A549 (cell line): ENCODE measurements around the gene CCDC187. TPM values are rescaled to one million over a fixed set of nuclear protein-coding genes. Genes with fewer than 3 reads are reported as not detected.

Experiments
- ATAC-seq, 2 experiments: fragments of 200-7000 bp in 1 of 2; fragments of >200 bp in 1 of 2; cut with Nextera tagmentation in 1 of 2; cut with Tn5 transposase in 1 of 2; 3 replicates each; pipeline versions ENCODE4 v1.8.0 to v1.9.1; 2018 to 2020; ENCODE audit warnings: mild to moderate bottlenecking in 1 of 2, moderate library complexity in 1 of 2
- CTCF ChIA-PET: fragments of 300-600 bp; sonication (Branson Sonifier 250); formaldehyde crosslinking; extraction: SDS; loops from one replicate; lab custom pipeline; 2021; ENCODE audit warnings: antibody characterized with exemption, inconsistent platforms; lab: Yijun Ruan, JAX
- POLR2A ChIA-PET: fragments of 350-600 bp; formaldehyde crosslinking; extraction: SDS; loops from one replicate; lab custom pipeline; 2021; ENCODE audit warnings: antibody characterized with exemption, inconsistent platforms; lab: Yijun Ruan, JAX
- DNase-seq, 2 experiments: peaks; one replicate each; pipeline versions ENCODE4 v3.0.0 to v3.0.0-alpha.2; 2011 to 2016; ENCODE audit warnings: low read depth in 1 of 2, low spot score in 1 of 2
- FAIRE-seq: peaks from 2 replicates; lab custom pipeline; 2011; peaks lifted over from hg19 to GRCh38; lab: Jason Lieb, UNC
- H3K27ac ChIP-seq, 2 experiments: fragments of >200 bp; sonication (Bioruptor Twin); formaldehyde crosslinking; 3 replicates each; pipeline ENCODE4 v1.5.1; 2016 to 2017
- H3K4me1 ChIP-seq: fragments of >200 bp; sonication (Bioruptor Twin); formaldehyde crosslinking; 3 replicates; pipeline ENCODE4 v1.6.1; 2016
- H3K4me2 ChIP-seq: fragments of >200 bp; sonication (Bioruptor Twin); formaldehyde crosslinking; 3 replicates; pipeline ENCODE4 v1.6.1; 2016
- H3K4me3 ChIP-seq: fragments of >200 bp; sonication (Bioruptor Twin); formaldehyde crosslinking; 3 replicates; pipeline ENCODE4 v1.5.1; 2016
- H3K9me3 ChIP-seq: fragments of >200 bp; sonication (Bioruptor Twin); formaldehyde crosslinking; 3 replicates; pipeline ENCODE4 v1.6.1; 2016
- BHLHE40 ChIP-seq: IDR thresholded peaks from 2 replicates; pipeline ENCODE4 v1.6.1; 2012; ENCODE audit warnings: low read depth, low read length, inconsistent platforms
- CHD4 ChIP-seq: fragments of 200-600 bp; sonication (generic); IDR thresholded peaks from 2 replicates; pipeline ENCODE4 v1.6.1; 2016; ENCODE audit warnings: antibody characterized with exemption, mild to moderate bottlenecking, borderline replicate concordance
- CTCF ChIP-seq: fragments of >200 bp; sonication (Bioruptor Twin); formaldehyde crosslinking; IDR thresholded peaks from 3 replicates; pipeline ENCODE4 v1.5.1; 2016
- EHF ChIP-seq: fragments of 250-450 bp; sonication (Bioruptor Pico); IDR thresholded peaks from 2 replicates; pipeline ENCODE4 v1.5.0; 2020; ENCODE audit warnings: mild to moderate bottlenecking
- ELK1 ChIP-seq: fragments of 150-350 bp; IDR thresholded peaks from 2 replicates; pipeline ENCODE4 v1.6.1; 2014; ENCODE audit warnings: low read depth, mild to moderate bottlenecking, low read length
- ESRRA ChIP-seq: fragments of 150-350 bp; IDR thresholded peaks from 2 replicates; pipeline ENCODE4 v1.6.1; 2014; ENCODE audit warnings: mild to moderate bottlenecking, low read length, borderline replicate concordance
- FOSL2 ChIP-seq, 2 experiments: fragments of 450-650 bp in 1 of 2; fragments of >200 bp in 1 of 2; sonication (Bioruptor Twin) in 1 of 2; formaldehyde crosslinking; IDR thresholded peaks; 2 replicates each; pipeline versions ENCODE4 v1.5.0 to v1.6.1; 2016 to 2020; ENCODE audit warnings: mild to moderate bottlenecking in 1 of 2, moderate library complexity in 1 of 2
- FOXS1 ChIP-seq: fragments of 250-450 bp; sonication (Bioruptor Pico); IDR thresholded peaks from 2 replicates; pipeline ENCODE4 v1.5.0; 2020; ENCODE audit warnings: mild to moderate bottlenecking, moderate library complexity
- GATA3 ChIP-seq: IDR thresholded peaks from 2 replicates; pipeline ENCODE4 v1.6.1; 2012; ENCODE audit warnings: borderline replicate concordance
- HEYL ChIP-seq: fragments of 250-450 bp; sonication (Bioruptor Pico); IDR thresholded peaks from 2 replicates; pipeline ENCODE4 v1.8.0; 2021; ENCODE audit warnings: mild to moderate bottlenecking, moderate library complexity
- HMGXB4 ChIP-seq: fragments of 250-450 bp; sonication (Bioruptor Pico); IDR thresholded peaks from 2 replicates; pipeline ENCODE4 v1.5.0; 2021; ENCODE audit warnings: mild to moderate bottlenecking, moderate library complexity, borderline replicate concordance
- JUN ChIP-seq, 2 experiments: fragments of >200 bp; sonication (Bioruptor Twin); formaldehyde crosslinking; IDR thresholded peaks; 2 replicates in 1 of 2; 3 replicates in 1 of 2; pipeline ENCODE4 v1.6.1; 2016 to 2017
- JUNB ChIP-seq: fragments of >200 bp; sonication (Bioruptor Twin); formaldehyde crosslinking; IDR thresholded peaks from 2 replicates; pipeline ENCODE4 v1.6.1; 2016
- KDM1A ChIP-seq: fragments of 200-600 bp; sonication (generic); IDR thresholded peaks from 2 replicates; pipeline ENCODE4 v1.6.1; 2016; ENCODE audit warnings: low read depth, mild to moderate bottlenecking
- MAX ChIP-seq: IDR thresholded peaks from 2 replicates; pipeline ENCODE4 v1.6.1; 2012
- MAZ ChIP-seq: fragments of 150-350 bp; IDR thresholded peaks from 2 replicates; pipeline ENCODE4 v1.6.1; 2014; ENCODE audit warnings: antibody characterized with exemption, low read depth, low read length, borderline replicate concordance
- PBX3 ChIP-seq: IDR thresholded peaks from 2 replicates; pipeline ENCODE4 v1.6.1; 2012
- POLR2AphosphoS2 ChIP-seq: conservative IDR thresholded peaks from 2 replicates; pipeline ENCODE4 v1.6.1; 2012; ENCODE audit warnings: low read length, improper control_type of control experiment, inconsistent platforms
- RAD21 ChIP-seq, 2 experiments: fragments of >200 bp in 1 of 2; sonication (Bioruptor Twin) in 1 of 2; formaldehyde crosslinking in 1 of 2; IDR thresholded peaks in 1 of 2; conservative IDR thresholded peaks in 1 of 2; 2 replicates in 1 of 2; 3 replicates in 1 of 2; pipeline ENCODE4 v1.6.1; 2012 to 2018; ENCODE audit warnings: inconsistent platforms in 1 of 2
- SREBF2 ChIP-seq: fragments of 450-650 bp; IDR thresholded peaks from 2 replicates; pipeline ENCODE4 v1.6.1; 2014; ENCODE audit warnings: mild to moderate bottlenecking, moderate library complexity
- ZC3H11A ChIP-seq: fragments of 450-650 bp; IDR thresholded peaks from 2 replicates; pipeline ENCODE4 v1.6.1; 2014; ENCODE audit warnings: antibody characterized with exemption, mild to moderate bottlenecking
- ZFP36 ChIP-seq: fragments of 450-650 bp; IDR thresholded peaks from 2 replicates; pipeline ENCODE4 v1.6.1; 2014; ENCODE audit warnings: borderline replicate concordance; ENCODE audit not compliant: partially characterized antibody
- ZNF302 ChIP-seq: fragments of 250-450 bp; sonication (Bioruptor Pico); IDR thresholded peaks from 2 replicates; pipeline ENCODE4 v1.9.0; 2021; ENCODE audit warnings: inconsistent platforms, mild to moderate bottlenecking, moderate library complexity
- WGBS: methylation state at CpG from one replicate; pipeline ENCODE4 v1.1.6; 2017; ENCODE audit errors: missing lambda C conversion rate; 5-methylcytosine and 5-hydroxymethylcytosine counted together
- polyA minus RNA-seq: library from RNA; depleted of rRNA, polyadenylated mRNA; stranded (reverse); fragments of >200 nt; gene quantifications from 2 replicates; pipeline ENCODE4 v1.2.3, GENCODE V29; 2011; rRNA and poly(A)+ RNA removed
- polyA plus RNA-seq, 4 experiments: library from polyadenylated mRNA; depleted of rRNA in 3 of 4; stranded (reverse); fragments of >200 nt; fragmentation: RNase III in 1 of 4; extraction: RNeasy Plus Mini Kit Qiagen cat#74134 plus additional on column Dnase treatment in 1 of 4; gene quantifications; 2 replicates in 3 of 4; 3 replicates in 1 of 4; pipeline ENCODE4 v1.2.3, GENCODE V29; 2011 to 2017

CCDC187 gene
- under 0.01 and 0.03 TPM in 2 replicates for polyA plus RNA-seq (2011; rRNA removed)
- not detected in 2 replicates for polyA plus RNA-seq (2012; cell fraction: cytosol; rRNA removed)
- 0.02 and 0.04 TPM in 2 replicates for polyA plus RNA-seq (2012; cell fraction: nucleus; rRNA removed)
- polyA plus RNA-seq (2017; fragmentation: RNase III; extraction: RNeasy Plus Mini Kit Qiagen cat#74134 plus additional on column Dnase treatment), result 0.03 TPM in 1 of 3 replicates, not detected in the others
- polyA minus RNA-seq, result 0.08 TPM in 1 of 2 replicates, not detected in the other

GRCh38 chr9:136303825-136304416, at the start of gene CCDC187:
TSS of gene CCDC187 (minus strand) at chr9:136304094. CDS start at chr9:136303830, 264 bp downstream.
- DNase-seq, result no peak
- no peak for FAIRE-seq
- H3K4me3 ChIP-seq, result no peak within 1 kb of the TSS
- CTCF ChIA-PET, result interaction anchor here (0.8 to 1.6 kb wide), 2 partner anchors 9 to 42 kb away, joined by 3 read pairs; no protein-coding TSS in a partner anchor
- no peak within 1 kb of the TSS for H3K4me2 ChIP-seq
- TF ChIP-seq CTCF, result no peak
- TF ChIP-seq KDM1A, result no peak
- no peak for TF ChIP-seq FOSL2 (IDR thresholded peaks at IDR 0.05)
- TF ChIP-seq FOSL2 (CRISPR knock-in tag; IDR thresholded peaks at IDR 0.05), result no peak
- no peak for TF ChIP-seq PBX3
- no peak for TF ChIP-seq HMGXB4
- no peak for TF ChIP-seq ESRRA
- no peak for TF ChIP-seq ELK1
- no peak for TF ChIP-seq JUNB
- no peak for TF ChIP-seq SREBF2
- TF ChIP-seq ZNF302 (CRISPR knock-in tag), result no peak
- no peak for TF ChIP-seq ZC3H11A
- no peak for TF ChIP-seq ZFP36
- no peak for TF ChIP-seq RAD21 (conservative IDR thresholded peaks at IDR 0.05 in 1 of 2, IDR thresholded peaks at IDR 0.05 in 1 of 2)
- TF ChIP-seq MAX, result no peak
- TF ChIP-seq POLR2AphosphoS2, result no peak
- no peak for TF ChIP-seq BHLHE40
- TF ChIP-seq JUN (IDR thresholded peaks at IDR 0.05), result no peak
- TF ChIP-seq HEYL (CRISPR knock-in tag), result no peak
- no peaks in the 10 kb centered on the region for H3K9me3 ChIP-seq
- POLR2A ChIA-PET, result no interaction called here
- ATAC-seq, result no peak
- no peaks in the 10 kb centered on the region for H3K4me1 ChIP-seq
- WGBS, result 84% methylated on average over 21 of the region's 22 CpGs
- no peak within 1 kb of the TSS for H3K27ac ChIP-seq

GRCh38 chr9:136353088-136353487, 49.2 kb upstream of the CCDC187 start:
- H3K4me1 ChIP-seq, result peaks cover 27% of the 10 kb centered on the region
- CTCF ChIA-PET, result interaction anchor here (1.6 to 2.0 kb wide), 4 partner anchors 10 to 36 kb away, joined by 3 to 15 read pairs (median 7); partner anchors contain the start of gene DNLZ
- WGBS, result 68% methylated on average over 6 of the region's 11 CpGs

More at GRCh38 chr9:136353088-136353487, 49.2 kb upstream of the CCDC187 start:
- TF ChIP-seq GATA3, result no peak
- TF ChIP-seq CHD4, result no peak
- no peak for TF ChIP-seq FOXS1 (CRISPR knock-in tag)
- TF ChIP-seq RAD21 (conservative IDR thresholded peaks at IDR 0.05 in 1 of 2, IDR thresholded peaks at IDR 0.05 in 1 of 2), result no peak
- TF ChIP-seq JUN (IDR thresholded peaks at IDR 0.05), result no peak
- no peak for TF ChIP-seq PBX3
- TF ChIP-seq MAZ, result no peak
- no peak for TF ChIP-seq EHF (CRISPR knock-in tag)
- Histone ChIP-seq H3K9me3 (no peaks in the 10 kb centered on the region), H3K4me2 (no peak overlapping the region), H3K27ac (no peak overlapping the region), H3K4me3 (no peak overlapping the region)
- FAIRE-seq (no peak), DNase-seq (no peak), ATAC-seq (0 out of 6 replicates have a peak, but pooled peaks of 1 of the 2 experiments have one; percentile 2)
- POLR2A ChIA-PET, result no interaction called here
